Measurements from ENCODE around the gene CDK1.

DNA sequence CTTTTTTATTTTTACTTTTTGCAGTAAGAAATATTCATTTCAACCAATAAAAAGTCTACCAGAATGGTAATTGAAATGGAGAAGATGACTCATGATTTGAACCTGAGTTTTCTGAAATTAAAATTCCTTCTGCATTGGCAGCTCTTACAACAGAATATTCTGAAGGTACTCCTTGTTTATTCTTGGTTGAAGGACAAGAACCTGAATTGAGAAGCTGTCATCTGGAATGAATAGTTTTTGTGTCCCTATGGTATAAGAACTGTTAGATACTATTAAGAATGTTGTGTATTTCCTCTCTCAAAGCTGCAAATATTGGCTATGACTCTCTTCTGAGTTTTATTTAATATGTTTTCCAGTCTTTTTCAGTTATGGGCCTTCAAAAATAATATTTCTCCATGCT, 56.1 kb downstream of the CDK1 start:
- no peak for TF ChIP-seq POLR2AphosphoS5 (IDR thresholded peaks at IDR 0.05; ENCODE audit: low read depth)
- TF ChIP-seq, protein P1, sequence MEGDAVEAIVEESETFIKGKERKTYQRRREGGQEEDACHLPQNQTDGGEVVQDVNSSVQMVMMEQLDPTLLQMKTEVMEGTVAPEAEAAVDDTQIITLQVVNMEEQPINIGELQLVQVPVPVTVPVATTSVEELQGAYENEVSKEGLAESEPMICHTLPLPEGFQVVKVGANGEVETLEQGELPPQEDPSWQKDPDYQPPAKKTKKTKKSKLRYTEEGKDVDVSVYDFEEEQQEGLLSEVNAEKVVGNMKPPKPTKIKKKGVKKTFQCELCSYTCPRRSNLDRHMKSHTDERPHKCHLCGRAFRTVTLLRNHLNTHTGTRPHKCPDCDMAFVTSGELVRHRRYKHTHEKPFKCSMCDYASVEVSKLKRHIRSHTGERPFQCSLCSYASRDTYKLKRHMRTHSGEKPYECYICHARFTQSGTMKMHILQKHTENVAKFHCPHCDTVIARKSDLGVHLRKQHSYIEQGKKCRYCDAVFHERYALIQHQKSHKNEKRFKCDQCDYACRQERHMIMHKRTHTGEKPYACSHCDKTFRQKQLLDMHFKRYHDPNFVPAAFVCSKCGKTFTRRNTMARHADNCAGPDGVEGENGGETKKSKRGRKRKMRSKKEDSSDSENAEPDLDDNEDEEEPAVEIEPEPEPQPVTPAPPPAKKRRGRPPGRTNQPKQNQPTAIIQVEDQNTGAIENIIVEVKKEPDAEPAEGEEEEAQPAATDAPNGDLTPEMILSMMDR (IDR thresholded peaks at IDR 0.05; ENCODE audit: insufficient read depth, low read length): no peak

Measured in HL-60 (cell line).